ENCODE data around the gene PDAP1.
"Not testable (repeated sequence)": the region's sequence is repeated elsewhere in the genome, so short reads cannot be mapped to it uniquely, and the experiment has no call there.

Gene PDAP1, protein sequence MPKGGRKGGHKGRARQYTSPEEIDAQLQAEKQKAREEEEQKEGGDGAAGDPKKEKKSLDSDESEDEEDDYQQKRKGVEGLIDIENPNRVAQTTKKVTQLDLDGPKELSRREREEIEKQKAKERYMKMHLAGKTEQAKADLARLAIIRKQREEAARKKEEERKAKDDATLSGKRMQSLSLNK

DNA sequence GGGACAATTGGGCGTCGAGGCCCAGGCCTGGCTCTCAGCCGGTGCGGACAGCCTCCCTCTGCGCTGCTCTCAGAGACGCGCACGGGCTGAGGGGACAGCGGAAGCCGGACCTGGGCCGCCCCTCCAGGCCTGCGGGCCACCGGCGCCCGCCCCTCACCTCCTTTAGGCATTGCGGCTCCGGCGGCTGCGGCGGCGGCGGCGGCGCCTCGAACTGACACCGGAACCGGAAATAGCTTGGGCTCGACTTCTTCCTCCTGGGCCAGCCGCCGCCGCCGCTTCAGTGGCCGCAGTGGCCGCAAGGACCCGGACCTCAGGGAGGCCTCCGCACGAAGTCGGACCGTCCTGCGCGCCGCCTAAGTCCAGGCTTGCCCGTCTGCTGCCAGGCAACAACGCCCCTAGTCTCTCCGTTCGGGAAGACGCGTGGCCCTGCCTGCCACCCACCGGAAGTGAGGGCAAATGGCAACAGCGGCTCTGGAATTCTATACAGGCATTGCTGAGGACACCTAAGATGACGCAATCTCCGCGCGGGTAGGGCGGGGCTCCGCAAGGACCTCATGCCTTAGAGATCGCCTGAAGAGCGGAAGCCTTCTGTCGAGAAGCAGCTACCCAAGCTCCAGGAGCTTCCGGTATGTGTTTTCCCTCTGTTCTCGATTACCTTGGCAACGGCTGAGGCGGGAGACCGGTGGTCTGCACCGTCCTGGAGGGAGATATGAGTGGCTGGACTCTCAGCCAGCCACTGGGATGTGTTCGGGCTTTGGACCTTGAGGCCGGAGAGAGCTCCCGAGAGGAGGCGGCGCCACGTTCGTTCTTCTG, at the start of gene PDAP1, which contains the start of gene BUD31:
Gene PDAP1 (minus strand): TSS at position 219 of the 813 bp plus-strand sequence. CDS start 49 bp downstream, at position 170.
Gene BUD31 (plus strand): TSS at position 591 of the 813 bp plus-strand sequence. CDS start 2,124 bp downstream, outside the sequence.
- peak; percentile 94 for DNase-seq

DNA sequence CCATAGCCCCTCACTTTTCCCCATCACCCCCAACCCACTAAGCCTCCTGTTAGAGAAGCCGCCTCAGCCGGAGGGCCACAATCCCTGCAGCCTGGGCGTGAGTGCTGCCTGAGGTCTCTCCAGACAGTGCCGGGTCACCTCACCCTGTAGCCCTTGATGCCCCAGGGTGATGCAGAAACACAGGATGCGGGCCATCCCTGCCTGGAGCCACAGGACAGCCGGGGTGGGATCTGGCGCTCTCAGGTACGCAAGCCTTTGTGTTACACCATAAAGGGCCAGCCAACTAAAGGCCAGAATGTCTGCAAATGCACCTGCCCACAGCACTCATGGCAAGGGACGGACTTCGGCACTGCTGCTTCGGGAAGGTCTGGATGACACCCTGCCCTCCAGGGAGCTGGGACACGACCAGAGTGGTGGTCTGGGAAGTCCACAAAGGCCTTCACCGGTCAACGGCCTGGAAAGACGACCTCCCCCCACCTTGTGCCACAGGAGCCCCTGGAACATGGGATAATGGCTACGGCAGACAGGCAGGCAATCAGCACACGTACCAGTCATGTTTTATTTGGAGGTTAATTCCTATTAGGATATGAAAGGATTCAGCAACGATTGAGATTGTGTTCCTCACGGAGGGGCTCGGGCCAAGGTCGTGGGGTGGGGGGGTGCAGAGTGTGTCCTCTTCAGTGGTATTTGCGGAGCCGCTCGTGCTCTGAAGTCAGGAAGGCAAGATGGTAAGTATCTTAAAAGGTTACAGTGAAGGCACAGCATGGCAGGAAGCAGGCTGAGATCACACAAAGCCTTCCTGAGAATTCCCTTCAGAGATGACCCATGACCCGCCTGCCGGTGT, 49.5 kb upstream of the PDAP1 start:
- DNase-seq, result no peak

DNA sequence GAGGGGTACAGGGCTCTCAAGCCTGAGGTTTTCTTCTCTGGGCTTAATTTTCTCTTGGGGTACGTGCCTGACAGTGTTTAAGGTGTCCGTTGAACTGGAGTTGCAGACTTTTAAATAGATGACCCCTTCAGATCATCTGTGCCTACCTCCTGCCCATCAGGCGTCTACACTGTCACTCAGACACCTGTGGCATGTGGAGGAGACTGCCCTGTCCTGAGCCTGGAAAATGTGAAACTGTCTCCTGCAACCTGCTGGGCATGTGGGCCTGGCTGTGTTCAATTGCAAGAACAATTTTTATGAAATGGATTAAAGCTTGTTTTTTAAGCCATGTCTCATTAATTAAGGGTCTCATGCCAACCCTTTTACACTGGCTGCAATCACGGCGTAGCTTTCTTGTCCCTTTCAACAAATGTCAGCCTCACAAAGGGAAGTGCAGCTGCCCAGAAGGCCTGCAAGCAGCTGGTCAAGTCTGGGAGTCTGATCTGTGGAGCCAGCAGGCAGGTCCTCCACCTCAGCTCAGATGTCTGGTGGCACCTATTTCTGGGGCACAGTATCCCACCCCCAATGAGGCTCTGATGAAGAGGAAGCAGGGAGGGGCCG, 48.8 kb upstream of the PDAP1 start:
- DNase-seq, result no peak

DNA sequence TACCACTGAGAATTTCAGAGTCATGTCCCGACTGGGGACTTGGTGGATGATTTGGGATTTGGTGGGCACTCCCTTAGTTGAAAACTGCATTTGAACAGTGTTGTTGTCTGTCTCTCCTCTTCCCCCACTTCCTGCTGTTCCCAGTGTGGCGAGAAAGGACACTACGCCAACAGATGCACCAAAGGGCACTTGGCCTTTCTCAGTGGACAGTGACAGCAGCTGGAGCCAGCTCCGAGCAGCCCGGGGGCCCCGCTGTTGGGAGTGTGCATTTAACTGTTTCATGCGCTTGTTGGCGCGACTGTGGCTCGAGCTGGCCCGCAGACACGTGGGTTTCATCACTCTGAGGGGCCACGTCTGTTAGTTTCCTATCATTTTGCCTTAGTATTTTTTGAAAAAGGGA, 47.9 kb upstream of the PDAP1 start:
- DNase-seq, result no peak

DNA sequence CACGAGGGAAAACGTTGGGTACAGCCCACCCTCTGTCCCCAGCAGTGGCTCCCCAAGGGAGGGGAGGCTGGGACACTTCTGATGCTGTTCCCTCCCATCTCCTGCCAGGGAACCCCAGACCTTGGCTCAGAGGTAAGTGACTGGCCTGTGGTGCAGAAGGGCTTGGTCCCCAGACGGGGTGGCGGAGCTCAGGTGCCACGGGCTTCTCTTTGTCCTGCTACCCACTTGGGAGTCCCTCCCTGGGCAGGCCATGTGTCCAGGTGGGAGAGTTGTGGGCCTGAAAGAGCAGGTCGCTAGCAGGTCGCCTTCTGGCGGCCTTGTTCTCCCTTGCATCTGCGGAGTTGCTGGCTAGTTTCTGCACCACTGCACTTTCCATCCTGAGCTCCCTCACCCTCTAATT, 47.5 kb upstream of the PDAP1 start:
- no peak for DNase-seq

DNA sequence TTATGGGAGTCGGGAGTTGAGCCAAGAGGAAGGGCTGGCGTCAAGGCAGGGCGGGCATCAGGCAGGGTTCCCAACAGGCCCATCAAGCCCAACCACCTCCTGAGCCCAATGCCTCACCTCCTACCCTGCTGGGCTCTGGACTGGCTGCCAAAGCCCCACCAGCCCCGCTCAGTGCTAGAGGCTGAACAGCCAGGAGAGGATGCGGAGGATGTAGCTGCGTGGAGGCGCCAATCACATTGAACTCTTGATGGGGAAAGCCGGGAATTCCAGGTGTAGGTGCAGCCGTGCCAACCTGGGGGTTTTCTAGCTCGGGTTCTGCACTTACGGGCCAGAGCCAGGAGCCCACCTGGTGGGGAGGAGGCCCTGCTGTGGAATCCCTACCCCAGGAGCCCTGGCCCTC, 44.7 kb upstream of the PDAP1 start:
- no peak for DNase-seq

DNA sequence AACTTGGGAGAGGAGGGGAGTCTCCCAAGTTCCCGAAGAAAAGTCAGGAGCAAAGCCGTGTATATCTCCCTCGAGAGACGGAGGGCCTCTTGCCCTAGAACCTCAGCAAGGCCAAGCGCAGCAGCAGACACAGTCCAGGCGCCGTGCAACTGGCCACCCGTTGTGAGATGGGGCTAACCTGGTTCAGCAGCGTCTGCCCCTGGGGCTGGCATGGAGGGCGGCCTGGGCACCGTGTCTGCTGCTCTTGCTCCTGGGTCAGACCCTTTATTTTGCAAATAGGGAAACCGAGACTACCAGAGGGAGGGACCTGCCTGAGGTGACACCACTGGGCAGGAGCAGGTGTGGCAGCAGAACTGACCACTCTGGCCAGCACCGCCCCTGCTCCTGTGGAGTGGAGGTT, 44.1 kb upstream of the PDAP1 start:
- no peak for DNase-seq

DNA sequence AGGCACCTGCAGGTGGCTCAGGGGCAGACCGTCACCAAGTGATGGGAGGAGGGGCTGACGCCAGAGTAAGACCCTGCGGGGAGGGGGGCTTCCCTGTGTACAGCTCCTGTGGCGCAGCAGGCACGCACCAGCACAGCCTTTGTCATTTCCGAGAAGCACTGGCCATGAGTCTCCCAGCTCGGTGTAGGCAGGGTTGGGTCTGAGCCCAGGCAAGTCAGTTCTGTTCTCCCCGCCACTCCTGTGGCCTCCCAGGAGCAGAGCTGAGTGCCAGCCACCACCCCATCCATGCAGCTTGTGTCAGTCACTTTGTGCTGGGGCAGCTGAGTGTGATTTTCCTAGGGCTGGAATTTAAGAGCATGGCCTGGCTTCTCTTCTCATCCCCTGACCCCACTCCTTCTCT, 43.5 kb upstream of the PDAP1 start:
- DNase-seq, result no peak

DNA sequence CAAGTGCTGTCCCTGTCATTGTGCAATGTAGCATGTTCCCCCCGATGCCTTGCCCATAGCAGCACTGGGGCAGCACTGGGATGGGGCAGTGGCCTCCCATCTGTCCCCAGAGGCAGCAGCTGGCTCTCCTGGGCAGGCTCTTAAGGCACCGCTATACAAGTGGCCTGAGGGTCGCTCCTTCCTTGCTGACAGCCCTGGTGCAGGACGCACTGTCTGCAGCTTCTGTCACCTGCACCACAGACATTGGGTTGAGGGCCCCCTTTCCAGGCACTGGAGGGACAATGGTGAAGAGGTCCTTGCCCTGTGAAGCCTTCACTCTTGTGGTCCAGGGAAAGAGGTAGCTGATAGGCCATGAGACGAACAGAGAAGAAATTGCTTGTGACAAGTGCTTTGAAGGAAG, 40.9 kb upstream of the PDAP1 start:
- peak; percentile 20 for DNase-seq

DNA sequence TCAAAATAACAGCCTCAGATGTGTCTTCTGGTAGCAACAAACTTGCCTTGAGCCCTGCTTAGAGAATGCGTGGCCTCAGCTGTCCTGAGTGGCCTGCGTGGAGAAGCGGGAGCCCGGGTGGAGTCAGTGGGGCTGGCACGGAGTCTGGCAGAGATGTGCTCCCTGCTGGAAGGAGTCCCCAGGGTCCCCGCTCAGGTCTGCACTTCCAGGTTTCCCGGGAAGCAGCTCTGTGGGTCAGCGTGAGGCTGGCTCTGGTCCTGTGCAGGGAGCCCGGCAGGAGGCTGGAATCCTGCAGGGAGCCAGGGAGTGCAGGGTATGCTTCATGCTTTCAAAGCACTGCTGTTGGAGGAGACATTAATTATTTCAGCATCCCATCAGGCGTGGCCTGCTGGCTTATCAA, 40.5 kb upstream of the PDAP1 start:
- no peak for DNase-seq

DNA sequence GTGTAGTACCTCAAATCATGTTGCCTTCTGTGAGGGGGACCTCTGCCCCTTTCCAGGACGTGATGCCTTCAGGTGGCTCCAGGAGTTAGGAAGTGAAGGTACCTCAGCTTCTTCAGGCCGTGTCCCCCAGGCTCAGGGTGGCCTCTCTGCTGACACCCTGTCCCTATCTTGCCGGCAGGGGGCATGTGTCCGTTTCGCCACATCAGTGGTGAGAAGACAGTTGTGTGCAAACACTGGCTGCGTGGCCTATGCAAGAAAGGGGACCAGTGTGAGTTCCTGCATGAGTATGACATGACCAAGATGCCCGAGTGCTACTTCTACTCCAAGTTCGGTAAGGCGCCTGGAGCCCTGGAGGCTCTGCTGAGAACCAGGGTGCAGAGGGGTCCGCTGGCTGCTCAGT, 39.5 kb upstream of the PDAP1 start:
- no peak for DNase-seq

DNA sequence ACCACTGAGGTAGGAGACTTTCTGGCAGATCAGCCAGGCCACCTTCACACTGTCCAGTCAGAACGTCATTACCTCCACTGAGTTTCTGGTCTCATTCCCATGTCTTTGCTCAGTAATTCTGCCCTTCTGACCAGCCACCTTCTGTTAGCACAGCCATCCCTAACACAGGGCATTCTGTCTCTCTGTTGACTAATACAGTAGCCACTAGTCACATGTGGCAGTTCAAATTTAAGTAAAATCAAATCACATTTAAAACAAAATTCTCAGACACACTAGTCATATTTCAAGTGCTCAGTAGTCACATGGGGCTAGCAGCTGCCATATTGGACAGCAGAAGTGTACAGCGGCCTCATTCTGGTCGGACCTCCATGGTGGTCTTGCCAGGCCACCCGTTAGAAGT, 37.7 kb upstream of the PDAP1 start:
- no peak for DNase-seq

DNA sequence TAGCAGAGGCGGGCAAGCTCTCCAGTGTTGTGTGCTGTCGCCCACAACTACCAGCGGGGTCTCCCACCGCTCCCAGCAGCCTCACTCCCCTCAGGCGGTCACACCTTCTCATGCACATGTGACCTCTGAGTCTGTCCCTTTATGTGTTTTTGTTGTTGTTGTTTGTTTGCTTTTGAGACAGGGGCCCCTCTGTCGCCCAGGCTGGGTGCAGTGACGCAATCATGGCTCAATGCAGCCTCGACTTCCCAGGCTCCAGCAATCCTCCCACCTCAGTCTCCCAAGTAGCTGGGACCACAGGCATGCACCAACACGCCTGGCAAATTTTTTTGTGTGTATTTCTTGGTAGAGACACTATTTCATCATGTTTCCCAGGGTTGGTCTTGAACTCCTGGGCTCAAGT, 31.8 kb upstream of the PDAP1 start:
- no peak for DNase-seq

DNA sequence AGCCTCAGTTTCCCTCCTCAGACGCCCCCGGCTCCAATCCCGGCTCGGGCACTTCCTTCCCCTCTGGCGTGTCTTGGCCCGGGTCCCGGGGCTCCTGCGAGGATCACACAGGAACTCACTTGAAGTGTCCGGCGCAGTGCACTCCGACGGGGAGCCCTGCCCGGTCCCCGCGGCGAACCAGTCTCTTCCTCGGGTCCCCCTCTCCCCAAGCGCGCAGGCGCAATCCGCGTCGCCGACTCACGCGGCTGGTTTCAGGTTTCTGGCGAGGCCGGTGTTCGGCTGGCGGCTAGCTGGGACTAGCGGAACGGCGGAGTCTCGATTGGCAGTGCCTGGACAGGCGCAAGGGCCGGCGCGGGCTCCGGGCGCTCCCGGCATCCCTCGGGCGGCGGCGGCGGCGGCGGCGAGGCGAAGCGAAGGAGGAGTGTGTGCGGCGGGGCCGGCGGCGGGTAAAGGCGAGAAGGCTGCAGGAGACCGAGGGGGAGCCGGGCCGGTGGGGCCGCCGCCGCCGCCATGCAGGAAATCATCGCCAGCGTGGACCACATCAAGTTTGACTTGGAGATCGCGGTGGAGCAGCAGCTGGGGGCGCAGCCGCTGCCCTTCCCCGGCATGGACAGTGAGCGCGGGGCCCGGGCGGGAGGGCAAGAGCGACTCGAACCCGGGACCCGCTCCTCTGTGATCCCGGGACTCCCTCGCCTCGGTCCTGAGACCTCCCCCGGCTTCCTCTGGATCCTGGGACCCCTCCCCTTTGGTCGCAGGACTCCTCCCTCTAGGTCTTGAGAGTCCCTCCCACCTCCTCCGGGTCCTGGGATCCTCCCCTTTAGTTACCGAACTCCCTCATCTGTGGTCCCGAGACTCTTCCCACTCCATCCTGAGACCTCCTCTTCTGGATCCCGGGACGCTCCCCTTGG, 30.4 kb upstream of the PDAP1 start, which contains the start of the genes CPSF4 and PTCD1:
Gene CPSF4 (plus strand): TSS at position 371 of the 908 bp plus-strand sequence. CDS start 140 bp downstream, at position 511.
Gene PTCD1 (minus strand): TSS at position 226 of the 908 bp plus-strand sequence. CDS start 3,556 bp downstream, outside the sequence.
- peak; percentile 87 for DNase-seq

DNA sequence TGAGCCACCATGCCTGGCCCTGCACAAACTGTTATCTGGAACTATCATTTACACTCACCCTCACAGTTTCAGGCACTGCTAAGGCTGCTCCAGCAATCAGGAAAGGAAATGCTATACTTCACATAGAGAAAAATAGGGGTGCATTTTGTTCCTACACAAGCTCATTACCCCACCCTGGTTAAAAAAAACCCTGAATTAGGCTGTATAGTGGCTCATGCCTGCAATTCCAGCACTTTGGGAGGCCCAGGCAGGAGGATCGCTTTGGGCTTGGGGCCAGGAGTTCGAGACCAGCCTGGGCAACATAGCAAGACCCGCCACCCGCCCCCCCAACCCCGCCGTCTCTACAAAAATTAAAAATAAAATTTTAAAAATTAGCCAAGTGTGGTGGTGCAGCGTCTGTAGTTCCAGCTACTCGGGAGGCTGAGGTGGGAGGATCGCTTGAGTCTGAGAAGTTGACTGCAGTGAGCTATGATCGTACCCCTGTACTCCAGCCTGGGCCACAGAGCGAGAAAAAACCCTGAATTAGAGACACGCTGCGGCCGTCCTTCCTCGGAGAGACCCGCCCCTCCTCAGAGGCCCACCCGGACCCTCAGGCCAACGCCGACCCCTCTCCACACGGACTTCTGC, 29.7 kb upstream of the PDAP1 start:
- DNase-seq, result no peak

DNA sequence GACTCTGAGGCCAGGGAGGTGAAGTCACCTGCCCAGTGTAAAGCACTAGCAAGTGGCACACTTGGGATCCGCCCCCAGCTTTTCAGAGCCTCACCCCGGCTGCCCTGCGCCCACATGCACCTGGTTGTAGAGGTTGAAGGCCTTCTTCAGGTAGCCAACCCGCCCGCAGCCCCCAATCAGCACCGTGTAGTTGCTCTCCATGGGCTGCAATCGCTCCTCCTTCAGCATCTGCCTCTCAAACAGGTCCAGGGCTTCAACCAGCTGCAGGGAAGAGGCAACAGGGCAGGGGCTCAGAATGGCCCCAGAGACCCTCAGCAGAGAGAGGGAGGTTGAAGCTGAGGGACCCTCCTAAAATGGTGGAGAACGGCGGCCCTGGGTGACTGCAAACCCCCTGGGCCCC, 24.8 kb upstream of the PDAP1 start:
- no peak for DNase-seq

DNA sequence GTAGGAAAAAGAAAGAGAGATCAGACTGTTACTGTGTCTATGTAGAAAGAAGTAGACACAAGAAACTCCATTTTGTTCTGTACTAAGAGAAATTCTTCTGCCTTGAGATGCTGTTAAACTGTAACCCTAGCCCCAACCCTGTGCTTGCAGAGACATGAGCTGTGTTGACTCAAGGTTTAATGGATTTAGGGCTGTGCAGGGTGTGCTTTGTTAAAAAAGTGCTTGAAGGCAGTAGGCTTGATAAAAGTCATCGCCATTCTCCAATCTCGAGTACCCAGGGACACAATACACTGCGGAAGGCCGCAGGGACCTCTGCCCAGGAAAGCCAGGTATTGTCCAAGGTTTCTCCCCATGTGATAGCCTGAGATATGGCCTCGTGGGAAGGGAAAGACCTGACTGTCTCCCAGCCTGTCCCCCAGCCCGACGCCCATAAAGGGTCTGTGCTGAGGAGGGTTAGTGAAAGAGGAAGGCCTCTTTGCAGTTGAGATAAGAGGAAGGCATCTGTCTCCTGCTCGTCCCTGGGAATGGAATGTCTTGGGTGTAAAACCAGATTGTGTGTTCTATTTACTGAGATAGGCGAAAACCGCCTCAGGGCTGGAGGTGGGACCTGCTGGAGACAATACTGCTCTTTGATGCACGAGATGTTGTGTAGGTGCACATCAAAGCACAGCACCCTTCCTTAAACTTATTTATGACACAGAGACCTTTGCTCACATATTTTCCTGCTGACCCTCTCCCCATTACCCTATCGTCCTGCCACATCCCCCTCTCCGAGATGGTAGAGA, 23.6 kb upstream of the PDAP1 start:
- not testable (repeated sequence) for DNase-seq

DNA sequence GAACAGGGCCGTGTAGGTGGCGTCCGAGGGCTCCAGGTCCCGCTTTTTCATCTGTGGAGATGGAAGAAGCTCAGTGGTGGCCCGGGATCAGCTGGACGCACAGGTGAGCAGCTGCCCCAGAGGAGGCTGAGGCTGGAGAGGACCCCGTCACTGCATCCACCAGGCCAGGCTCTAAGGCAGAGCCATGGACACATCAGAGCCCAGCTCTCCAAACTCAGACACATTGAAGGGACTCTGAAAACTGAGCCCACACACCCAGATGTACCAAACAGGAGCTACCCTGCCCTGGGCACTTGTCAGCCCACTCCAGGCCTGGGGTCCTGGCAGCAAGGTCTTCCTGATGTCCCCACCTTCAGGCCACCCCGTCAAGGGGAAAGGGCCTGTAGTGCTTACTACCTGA, 21.4 kb upstream of the PDAP1 start:
- no peak for DNase-seq

DNA sequence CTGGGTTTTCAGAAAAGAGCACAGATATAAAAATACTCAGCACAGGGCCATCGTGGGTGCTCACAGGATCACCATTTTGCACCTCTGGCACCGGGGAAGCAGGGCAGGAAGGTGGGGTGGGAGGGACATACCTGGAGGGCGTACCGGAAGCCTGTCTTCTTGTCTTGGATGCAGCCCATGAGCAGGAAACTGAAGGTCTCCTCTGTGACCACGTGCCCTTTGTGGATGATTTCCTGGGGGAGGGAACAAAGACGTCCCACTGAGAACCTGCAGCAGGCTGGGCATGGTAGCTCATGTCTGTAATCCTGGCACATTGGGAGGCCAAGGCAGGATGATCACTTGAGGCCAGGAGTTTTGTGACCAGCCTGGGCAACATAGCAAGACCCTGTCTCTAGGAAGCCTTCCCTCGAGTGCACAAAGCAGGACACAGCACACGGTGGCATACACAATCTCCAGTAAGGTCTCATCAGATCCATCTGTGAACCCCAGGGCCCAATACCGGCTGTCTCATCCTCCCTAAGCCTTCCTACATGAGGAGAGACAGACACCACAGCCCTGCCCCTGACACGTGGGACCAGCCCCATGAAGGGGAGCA, 20.7 kb upstream of the PDAP1 start:
- no peak for DNase-seq
